GM18502 (cell line): Measurements from ENCODE around the gene ARHGAP42.

Experiments used
- ATAC-seq: cut with Tn5 transposase; IDR thresholded peaks from one replicate; pipeline ENCODE4 v1.9.1; 2021; ENCODE audit warnings: mild to moderate bottlenecking; ENCODE audit not compliant: unreplicated experiment, poor library complexity

Gene ARHGAP42

GRCh38 chr11:100791860-100792259, 104.8 kb downstream of the ARHGAP42 start:
- no peak for ATAC-seq

- ATAC-seq, result no peak
Measured at GRCh38 chr11:100793525-100793924, 106.4 kb downstream of the ARHGAP42 start.

GRCh38 chr11:100794446-100794845, 107.4 kb downstream of the ARHGAP42 start:
- ATAC-seq, result no peak

- no peak for ATAC-seq
Measured at GRCh38 chr11:100799445-100799844, 112.4 kb downstream of the ARHGAP42 start.

- ATAC-seq, result no peak
Measured at GRCh38 chr11:100800202-100800601, 113.1 kb downstream of the ARHGAP42 start.

GRCh38 chr11:100801225-100801999, 114.3 kb downstream of the ARHGAP42 start:
- no peak for ATAC-seq

- no peak for ATAC-seq
Measured at GRCh38 chr11:100805506-100806199, 118.6 kb downstream of the ARHGAP42 start.

GRCh38 chr11:100806296-100806695, 119.2 kb downstream of the ARHGAP42 start:
- no peak for ATAC-seq

- ATAC-seq, result no peak
Measured at GRCh38 chr11:100808904-100809491, 121.9 kb downstream of the ARHGAP42 start.

- no peak for ATAC-seq
Measured at GRCh38 chr11:100810146-100810545, 123.1 kb downstream of the ARHGAP42 start.

- ATAC-seq, result no peak
Measured at GRCh38 chr11:100810666-100811065, 123.6 kb downstream of the ARHGAP42 start.

GRCh38 chr11:100812517-100812916, 125.4 kb downstream of the ARHGAP42 start:
- ATAC-seq, result no peak

- ATAC-seq, result no peak
Measured at GRCh38 chr11:100815787-100816330, 128.8 kb downstream of the ARHGAP42 start.

- no peak for ATAC-seq
Measured at GRCh38 chr11:100816823-100817222, 129.7 kb downstream of the ARHGAP42 start.

GRCh38 chr11:100817620-100818019, 130.5 kb downstream of the ARHGAP42 start:
- ATAC-seq, result no peak

- ATAC-seq, result no peak
Measured at GRCh38 chr11:100820621-100821020, 133.5 kb downstream of the ARHGAP42 start.

GRCh38 chr11:100821198-100821597, 134.1 kb downstream of the ARHGAP42 start:
- ATAC-seq, result no peak

GRCh38 chr11:100823360-100823759, 136.3 kb downstream of the ARHGAP42 start:
- ATAC-seq, result no peak

- ATAC-seq, result no peak
Measured at GRCh38 chr11:100824041-100824809, 137.1 kb downstream of the ARHGAP42 start.

GRCh38 chr11:100825626-100826025, 138.5 kb downstream of the ARHGAP42 start:
- ATAC-seq, result no peak
